Adipocyte (in vitro differentiated cells): ENCODE results near the gene PCDHB7.
"Not testable (repeated sequence)": the region's sequence is repeated elsewhere in the genome, so short reads cannot be mapped to it uniquely, and the experiment has no call there.

ENCODE experiments used
- DNase-seq: peaks from one replicate; pipeline ENCODE4 v3.0.0-alpha.2; 2015; ENCODE audit warnings: low read depth
- H3K27me3 ChIP-seq: replicated peaks from 2 replicates; pipeline ENCODE4 v1.7.0; 2013; ENCODE audit warnings: mild to moderate bottlenecking, low read length, moderate library complexity; ENCODE audit not compliant: control insufficient read depth, insufficient read depth
- H3K36me3 ChIP-seq: 2 replicates; pipeline ENCODE4 v1.7.0; 2013; ENCODE audit warnings: low read length, mild to moderate bottlenecking, moderate library complexity; ENCODE audit not compliant: control insufficient read depth, insufficient read depth, severe bottlenecking
- H3K4me1 ChIP-seq: 2 replicates; pipeline ENCODE4 v1.7.0; 2013; ENCODE audit warnings: mild to moderate bottlenecking, low read length, moderate library complexity; ENCODE audit not compliant: control insufficient read depth, insufficient read depth
- H3K4me3 ChIP-seq: 2 replicates; pipeline ENCODE4 v1.7.0; 2013; ENCODE audit warnings: mild to moderate bottlenecking, low read length, moderate library complexity
- H3K9ac ChIP-seq: 2 replicates; pipeline ENCODE4 v1.7.0; 2013; ENCODE audit warnings: mild to moderate bottlenecking, low read length, moderate library complexity
- H3K9me3 ChIP-seq: 2 replicates; pipeline ENCODE4 v1.7.0; 2013; ENCODE audit warnings: mild to moderate bottlenecking, low read length, moderate library complexity; ENCODE audit not compliant: control insufficient read depth

The PCDHB7 gene

DNA sequence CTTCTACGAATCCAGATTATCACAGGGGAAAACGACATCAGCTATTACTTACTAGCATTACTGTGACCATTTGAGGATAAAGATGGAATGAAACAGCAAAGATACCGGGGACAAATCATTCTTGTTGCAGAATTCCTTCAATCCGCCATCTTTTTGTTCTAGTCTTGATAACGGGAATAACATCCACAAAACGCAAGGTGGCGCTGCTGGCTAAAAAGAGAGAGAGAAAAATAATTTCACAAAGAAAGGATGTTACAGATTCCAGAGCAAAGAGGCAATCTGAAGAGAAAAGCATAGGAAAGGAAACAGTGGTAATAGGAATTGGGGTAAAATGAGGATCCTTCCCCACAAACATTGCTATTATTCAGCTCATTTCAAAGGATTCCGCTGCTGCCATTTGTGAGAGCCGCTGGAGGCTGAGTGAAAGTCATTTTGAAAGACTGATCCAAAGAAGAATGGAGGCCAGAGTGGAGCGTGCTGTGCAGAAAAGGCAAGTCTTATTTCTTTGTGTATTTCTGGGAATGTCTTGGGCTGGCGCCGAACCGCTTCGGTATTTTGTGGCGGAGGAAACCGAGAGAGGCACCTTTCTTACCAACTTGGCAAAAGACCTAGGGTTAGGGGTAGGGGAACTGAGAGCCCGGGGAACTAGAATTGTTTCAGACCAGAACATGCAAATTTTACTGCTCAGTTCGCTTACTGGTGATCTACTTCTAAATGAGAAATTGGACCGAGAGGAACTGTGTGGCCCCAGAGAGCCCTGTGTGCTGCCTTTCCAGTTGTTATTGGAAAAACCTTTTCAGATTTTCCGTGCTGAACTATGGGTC lies at the start of gene PCDHB7:
TSS of gene PCDHB7 (plus strand) at position 264 of the 824 bp plus-strand sequence. CDS start at position 456, 192 bp downstream.
- H3K4me3 ChIP-seq: peak within 1 kb of the TSS; percentile 70
- H3K36me3 ChIP-seq: no peaks in the 10 kb centered on the region
- peaks cover 29% of the 10 kb centered on the region for H3K9me3 ChIP-seq
- H3K4me1 ChIP-seq: peaks cover 3% of the 10 kb centered on the region
- no peak within 1 kb of the TSS for H3K9ac ChIP-seq
- no peaks in the 10 kb centered on the region for H3K27me3 ChIP-seq
- peak; percentile 79 for DNase-seq

- not testable (repeated sequence) for H3K4me3 ChIP-seq, H3K36me3 ChIP-seq, H3K27me3 ChIP-seq, DNase-seq, H3K4me1 ChIP-seq, H3K9ac ChIP-seq
- peaks cover 16% of the 10 kb centered on the region for H3K9me3 ChIP-seq
These were observed 48.9 kb upstream of the PCDHB7 start for GRCh38 chr5:141123396-141124135.

DNA sequence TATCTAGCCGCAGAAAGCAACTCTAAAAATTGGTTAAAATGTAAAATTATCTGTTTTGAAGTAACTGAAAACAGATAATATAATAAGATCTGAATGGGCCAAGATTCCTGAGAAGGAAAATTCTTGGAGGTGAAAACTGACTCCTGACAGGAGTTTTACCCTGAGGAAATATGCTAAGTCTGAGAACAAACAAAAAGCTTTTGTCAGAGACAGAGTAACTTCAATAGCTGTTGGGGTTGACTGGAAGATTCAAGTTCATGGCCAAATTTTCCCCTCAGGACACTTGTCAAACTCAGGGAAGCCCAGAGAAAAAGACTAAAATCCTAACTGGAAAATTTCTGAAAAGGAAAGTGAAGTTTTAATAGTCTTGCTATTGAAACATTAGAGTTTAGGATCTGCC lies 45.1 kb upstream of the PCDHB7 start:
- H3K36me3 ChIP-seq: no peaks in the 10 kb centered on the region
- H3K4me3 ChIP-seq: no peak overlapping the region
- peaks cover 9% of the 10 kb centered on the region for H3K9me3 ChIP-seq
- no peaks in the 10 kb centered on the region for H3K4me1 ChIP-seq
- no peak overlapping the region for H3K9ac ChIP-seq
- no peaks in the 10 kb centered on the region for H3K27me3 ChIP-seq
- no peak for DNase-seq

- H3K4me3 ChIP-seq: peak within 1 kb of the TSS; percentile 78
- H3K9ac ChIP-seq: peak within 1 kb of the TSS; percentile 49
- H3K9me3 ChIP-seq: peaks cover 31% of the 10 kb centered on the region
- no peaks in the 10 kb centered on the region for H3K27me3 ChIP-seq
- H3K4me1 ChIP-seq: no peaks in the 10 kb centered on the region
- no peaks in the 10 kb centered on the region for H3K36me3 ChIP-seq
- peak; percentile 19 for DNase-seq
These were observed 37.3 kb upstream of the PCDHB7 start, which contains the start of gene PCDHB5 for GRCh38 chr5:141135030-141135717. Gene PCDHB5, plus strand, starts transcription at chr5:141135206. Its CDS starts 229 bp downstream, at chr5:141135435.

GRCh38 chr5:141135718-141136266 lies 36.7 kb upstream of the PCDHB7 start:
- Histone ChIP-seq H3K9ac (no peak overlapping the region), H3K4me3 (peak overlapping the region; percentile 78), H3K27me3 (no peaks in the 10 kb centered on the region), H3K36me3 (no peaks in the 10 kb centered on the region), H3K4me1 (no peaks in the 10 kb centered on the region), H3K9me3 (peaks cover 31% of the 10 kb centered on the region)
- no peak for DNase-seq

- not testable (repeated sequence) for H3K4me1 ChIP-seq, DNase-seq, H3K27me3 ChIP-seq, H3K36me3 ChIP-seq, H3K9ac ChIP-seq, H3K4me3 ChIP-seq
- H3K9me3 ChIP-seq: peaks cover 31% of the 10 kb centered on the region
These were observed 35.1 kb upstream of the PCDHB7 start for GRCh38 chr5:141137346-141137745.

DNA sequence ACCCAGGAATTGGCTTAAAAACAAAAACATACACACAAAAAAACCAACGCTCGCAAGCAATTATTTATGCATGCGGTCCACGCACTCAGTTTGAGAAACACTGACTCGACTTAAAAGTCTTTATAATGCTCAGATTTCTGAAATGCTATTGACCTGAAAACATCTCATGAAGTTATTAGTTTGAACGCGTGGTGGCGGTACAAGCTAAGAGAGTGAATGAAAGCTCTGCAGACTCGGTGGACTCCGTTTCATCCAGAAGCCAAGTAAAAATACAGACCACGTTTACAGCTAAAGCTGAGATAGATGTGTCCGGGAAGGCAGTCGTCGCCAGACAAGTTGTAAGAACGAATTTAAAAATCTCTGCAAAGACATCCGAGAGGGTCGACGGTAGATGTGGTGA lies 22.6 kb upstream of the PCDHB7 start, which contains the start of gene PCDHB6:
TSS of gene PCDHB6 (plus strand) at position 246 of the 400 bp plus-strand sequence. CDS start 201 bp downstream, outside the sequence.
- H3K4me3 ChIP-seq: peak within 1 kb of the TSS; percentile 56
- H3K9me3 ChIP-seq: peaks cover 18% of the 10 kb centered on the region
- H3K36me3 ChIP-seq: no peaks in the 10 kb centered on the region
- H3K9ac ChIP-seq: no peak within 1 kb of the TSS
- H3K4me1 ChIP-seq: no peaks in the 10 kb centered on the region
- DNase-seq: peak; percentile 45
- no peaks in the 10 kb centered on the region for H3K27me3 ChIP-seq

- H3K4me3 ChIP-seq: peak overlapping the region; percentile 56
- H3K36me3 ChIP-seq: no peaks in the 10 kb centered on the region
- H3K9ac ChIP-seq: no peak overlapping the region
- H3K27me3 ChIP-seq: no peaks in the 10 kb centered on the region
- no peaks in the 10 kb centered on the region for H3K4me1 ChIP-seq
- H3K9me3 ChIP-seq: peaks cover 18% of the 10 kb centered on the region
- DNase-seq: no peak
These were observed 22.0 kb upstream of the PCDHB7 start for GRCh38 chr5:141150224-141150992.

GRCh38 chr5:141150993-141151325 lies 21.5 kb upstream of the PCDHB7 start:
- Histone ChIP-seq H3K4me1 (no peaks in the 10 kb centered on the region), H3K9me3 (peaks cover 23% of the 10 kb centered on the region), H3K36me3 (no peaks in the 10 kb centered on the region), H3K27me3 (no peaks in the 10 kb centered on the region), H3K4me3 (no peak overlapping the region), H3K9ac (no peak overlapping the region)
- DNase-seq: no peak

- not testable (repeated sequence) for H3K36me3 ChIP-seq, H3K4me3 ChIP-seq, H3K9ac ChIP-seq, DNase-seq, H3K27me3 ChIP-seq, H3K4me1 ChIP-seq
- H3K9me3 ChIP-seq: peaks cover 30% of the 10 kb centered on the region
These were observed 20.8 kb upstream of the PCDHB7 start for GRCh38 chr5:141151632-141152031.
